Fibroblast of skin of back (primary cell): Measurements from ENCODE around the gene GMCL2.

Experiments used
- DNase-seq: peaks from one replicate; pipeline ENCODE4 v3.0.0-alpha.2; 2013

The GMCL2 gene

DNA sequence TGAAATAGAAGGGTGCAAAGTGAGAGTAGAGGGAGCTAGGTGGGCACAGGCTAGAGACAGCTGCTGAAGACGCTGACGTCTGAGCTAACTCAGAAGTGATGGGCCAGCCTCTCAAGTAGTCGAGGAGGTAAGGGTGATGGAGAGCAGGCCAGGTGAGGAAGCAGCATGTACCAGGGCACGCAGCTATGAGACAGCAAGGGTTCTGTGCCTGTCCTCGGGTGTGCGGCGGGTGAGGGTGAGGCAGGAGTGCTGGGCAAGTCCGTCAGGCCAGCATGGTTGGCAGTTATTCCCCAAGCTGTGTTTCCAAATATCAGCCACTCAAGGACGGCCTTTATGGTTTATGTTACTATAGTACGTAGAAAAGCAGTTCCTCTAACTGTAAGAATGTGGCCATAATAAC lies 50.2 kb downstream of the GMCL2 start:
- DNase-seq, result no peak
